ENCODE data around the gene CA9. TPM values are rescaled to one million over a fixed set of nuclear protein-coding genes. Genes with fewer than 3 reads are reported as not detected.
"Not testable (repeated sequence)": the region's sequence is repeated elsewhere in the genome, so short reads cannot be mapped to it uniquely, and the experiment has no call there.

The CA9 gene
- total and polyA plus RNA-seq, 7 experiments from 2014 or later, result 0.36 TPM; not detected in 6

DNA sequence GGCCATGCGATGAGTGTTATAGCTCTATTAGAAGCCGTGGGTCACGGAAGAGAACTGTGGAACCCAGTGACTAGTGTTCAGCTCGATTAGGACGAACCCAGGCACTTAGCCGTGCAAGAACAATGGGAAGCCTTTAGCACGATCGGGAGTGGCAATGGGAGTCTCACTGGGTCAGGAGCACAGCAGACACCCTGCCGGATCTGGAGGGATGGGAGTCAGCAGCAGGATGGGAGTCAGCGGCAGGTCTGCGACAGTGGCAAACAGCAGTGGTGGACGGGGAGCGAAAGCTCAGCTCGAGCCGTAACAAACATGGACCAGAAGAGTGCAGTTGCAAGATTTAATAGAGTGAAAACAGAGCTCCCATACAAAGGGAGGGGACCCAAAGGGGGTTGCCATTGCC, 33.3 kb upstream of the CA9 start:
- H3K9me3 ChIP-seq (ENCODE audit: control insufficient read depth in 2 of 3, low read length in 3 of 3); H3K27me3 Mint-ChIP-seq; H3K27me3 ChIP-seq (ENCODE audit: control insufficient read depth in 2 of 2, insufficient read depth in 2 of 2, low read length in 2 of 2); H3K9me3 Mint-ChIP-seq; intact Hi-C loops (cut with micrococcal nuclease); ATAC-seq; DNase-seq; H3K27ac ChIP-seq (ENCODE audit: low read depth, low read length); H3K4me3 ChIP-seq (ENCODE audit: low read length); H3K36me3 ChIP-seq (ENCODE audit: control insufficient read depth in 2 of 3, insufficient read depth in 3 of 3, low read length in 3 of 3): not testable (repeated sequence)
- Mint-ChIP-seq H3K27ac (peak overlapping the region in 3 of 9 donors; percentile 51 to 65 (median 56)), H3K4me3 (peak overlapping the region in 2 of 10 donors; percentile 19 to 29), H3K36me3 (peaks cover 3 to 40% (median 5%) of the 10 kb centered on the region in 5 donors), H3K4me1 (peaks cover 51 to 84% (median 73%) of the 10 kb centered on the region in 7 donors)
- CTCF ChIA-PET, result interaction anchor here (1.4 to 1.6 kb wide), 2 partner anchors 24 to 29 kb away, joined by 5 to 6 read pairs; no protein-coding TSS in a partner anchor
- H3K4me1 ChIP-seq (ENCODE audit: control insufficient read depth in 2 of 2, insufficient read depth in 2 of 2, low read length in 2 of 2), result peaks cover 22 to 46% of the 10 kb centered on the region in 2 donors
- POLR2A ChIA-PET, result interaction anchor here (1.1 to 2.5 kb wide), 4 partner anchors 10 to 36 kb away, joined by 3 to 14 read pairs (median 5); partner anchors contain the start of genes CCDC107, RMRP and SIT1

DNA sequence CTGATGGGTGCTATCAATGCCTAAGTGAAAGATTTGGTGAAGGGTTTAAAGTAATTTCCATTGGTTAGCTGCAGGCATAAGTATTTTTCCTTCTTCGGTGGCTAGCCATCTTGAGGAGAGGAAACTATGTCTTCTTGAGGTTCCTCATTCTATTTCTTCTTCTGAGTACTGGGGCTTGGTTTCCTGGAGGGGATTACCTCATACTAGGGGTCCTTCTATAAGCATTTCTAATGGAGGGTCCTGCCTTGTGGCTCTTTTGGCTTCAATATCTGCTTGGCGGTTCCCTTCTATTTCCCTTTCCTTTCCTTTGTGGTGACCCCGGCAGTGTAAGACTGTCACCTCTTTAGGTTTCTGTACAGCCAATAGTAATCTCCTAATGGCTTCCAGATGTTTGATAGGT, 32.2 kb upstream of the CA9 start:
- DNase-seq; H3K27ac ChIP-seq (ENCODE audit: low read depth, low read length); H3K36me3 ChIP-seq (ENCODE audit: control insufficient read depth in 2 of 3, insufficient read depth in 3 of 3, low read length in 3 of 3); POLR2A ChIA-PET; intact Hi-C loops (cut with micrococcal nuclease); ATAC-seq; H3K9me3 Mint-ChIP-seq; H3K27me3 Mint-ChIP-seq; H3K9me3 ChIP-seq (ENCODE audit: control insufficient read depth in 2 of 3, low read length in 3 of 3); CTCF ChIA-PET; H3K27me3 ChIP-seq (ENCODE audit: control insufficient read depth in 2 of 2, insufficient read depth in 2 of 2, low read length in 2 of 2); H3K4me3 ChIP-seq (ENCODE audit: low read length): not testable (repeated sequence)
- Mint-ChIP-seq H3K4me3 (peak overlapping the region in 3 of 10 donors; percentile 6 to 23 (median 22)), H3K27ac (peak overlapping the region in 3 of 9 donors; percentile 62 to 67 (median 65)), H3K36me3 (peaks cover 3 to 43% (median 5%) of the 10 kb centered on the region in 5 donors), H3K4me1 (peaks cover 47 to 82% (median 68%) of the 10 kb centered on the region in 7 donors)
- peaks cover 20 to 38% of the 10 kb centered on the region in 2 donors for H3K4me1 ChIP-seq (ENCODE audit: control insufficient read depth in 2 of 2, insufficient read depth in 2 of 2, low read length in 2 of 2)

DNA sequence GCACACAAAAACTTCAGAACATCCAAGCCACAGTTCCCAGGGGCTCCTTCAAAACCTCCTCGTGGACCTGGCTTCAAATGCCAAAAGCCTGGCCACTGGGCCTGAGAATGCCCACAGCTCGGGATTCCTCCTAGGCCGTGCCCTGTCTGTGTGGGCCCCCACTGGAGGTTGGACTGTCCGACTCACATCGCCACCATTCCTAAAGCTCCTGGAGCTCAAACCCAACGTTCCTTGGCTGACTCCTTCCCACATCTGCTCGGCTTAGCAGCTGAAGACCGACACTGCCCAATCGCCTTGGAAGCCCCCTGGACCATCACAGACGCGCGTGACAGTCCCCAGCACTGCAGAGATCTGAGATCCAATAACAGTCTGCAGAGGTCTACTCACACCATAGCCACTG, 30.7 kb upstream of the CA9 start:
- ChIA-PET CTCF (interaction anchor here (1.2 kb wide), 1 partner anchor 89 kb away, joined by 3 read pairs; the partner anchor contains the start of gene CREB3), POLR2A (interaction anchor here (1.0 to 10.8 kb wide), 6 partner anchors 14 to 86 kb away, joined by 3 to 264 read pairs (median 4); partner anchors contain the start of genes ARHGEF39, CCDC107, CD72 and RMRP)
- H3K36me3 Mint-ChIP-seq, result peaks cover 3 to 45% (median 5%) of the 10 kb centered on the region in 5 donors
- no peak overlapping the region for H3K4me3 Mint-ChIP-seq
- H3K36me3 ChIP-seq (ENCODE audit: control insufficient read depth in 2 of 3, insufficient read depth in 3 of 3, low read length in 3 of 3), result no peaks in the 10 kb centered on the region
- H3K27ac ChIP-seq (ENCODE audit: low read depth, low read length), result peak overlapping the region; percentile 32
- H3K4me3 ChIP-seq (ENCODE audit: low read length), result no peak overlapping the region
- H3K4me1 ChIP-seq (ENCODE audit: control insufficient read depth in 2 of 2, insufficient read depth in 2 of 2, low read length in 2 of 2), result peaks cover 28 to 43% of the 10 kb centered on the region in 2 donors
- H3K4me1 Mint-ChIP-seq, result peaks cover 42 to 81% (median 61%) of the 10 kb centered on the region in 7 donors
- H3K27me3 Mint-ChIP-seq, result no peaks in the 10 kb centered on the region
- peaks cover 0 to 7% (median 0%) of the 10 kb centered on the region in 11 donors for H3K9me3 Mint-ChIP-seq
- H3K9me3 ChIP-seq (ENCODE audit: control insufficient read depth in 2 of 3, low read length in 3 of 3), result no peaks in the 10 kb centered on the region
- H3K27ac Mint-ChIP-seq, result peak overlapping the region in 6 of 9 donors; percentile 45 to 72 (median 56)
- no peak for ATAC-seq
- intact Hi-C loops (cut with micrococcal nuclease), result no loop called here
- DNase-seq, result no peak
- no peaks in the 10 kb centered on the region for H3K27me3 ChIP-seq (ENCODE audit: control insufficient read depth in 2 of 2, insufficient read depth in 2 of 2, low read length in 2 of 2)

DNA sequence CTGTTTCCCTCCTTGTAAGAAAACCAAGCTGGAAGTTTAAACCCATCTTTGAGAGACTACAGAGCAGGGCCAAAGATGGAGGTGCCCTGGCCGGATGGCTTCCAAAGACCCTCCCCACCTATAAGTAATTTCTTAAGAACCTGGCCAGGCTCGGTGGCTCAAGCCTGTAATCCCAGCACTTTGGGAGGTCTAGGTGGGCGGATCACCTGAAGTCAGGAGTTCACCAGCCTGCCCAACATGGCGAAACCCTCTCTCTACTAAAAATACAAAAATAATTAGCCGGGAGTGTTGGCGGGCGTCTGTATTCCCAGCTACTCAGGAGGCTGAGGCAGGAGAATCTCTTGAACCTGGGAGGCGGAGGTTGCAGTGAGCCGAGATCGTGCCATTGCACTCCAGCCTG, 28.0 kb upstream of the CA9 start:
- peaks cover 36 to 41% of the 10 kb centered on the region in 2 donors for H3K4me1 ChIP-seq (ENCODE audit: control insufficient read depth in 2 of 2, insufficient read depth in 2 of 2, low read length in 2 of 2)
- POLR2A ChIA-PET, result interaction anchor here (0.6 to 10.8 kb wide), 18 partner anchors 8 to 1652 kb away, joined by 3 to 264 read pairs (median 6); partner anchors contain the start of genes ARHGEF39, CCDC107, CD72 and CREB3
- H3K4me1 Mint-ChIP-seq, result peaks cover 34 to 70% (median 48%) of the 10 kb centered on the region in 7 donors
- H3K36me3 Mint-ChIP-seq, result peaks cover 0 to 49% (median 3%) of the 10 kb centered on the region in 5 donors
- H3K27me3 Mint-ChIP-seq; DNase-seq; H3K27me3 ChIP-seq (ENCODE audit: control insufficient read depth in 2 of 2, insufficient read depth in 2 of 2, low read length in 2 of 2); H3K9me3 ChIP-seq (ENCODE audit: control insufficient read depth in 2 of 3, low read length in 3 of 3); ATAC-seq; H3K36me3 ChIP-seq (ENCODE audit: control insufficient read depth in 2 of 3, insufficient read depth in 3 of 3, low read length in 3 of 3); H3K9me3 Mint-ChIP-seq: not testable (repeated sequence)
- peak overlapping the region; percentile 83 for H3K27ac ChIP-seq (ENCODE audit: low read depth, low read length)
- H3K4me3 Mint-ChIP-seq, result peak overlapping the region; percentile 90 to 100 (median 96)
- H3K4me3 ChIP-seq (ENCODE audit: low read length), result peak overlapping the region; percentile 90
- peak overlapping the region; percentile 86 to 99 (median 96) for H3K27ac Mint-ChIP-seq
- intact Hi-C loops (cut with micrococcal nuclease), result loop anchor here (1.0 to 5.0 kb wide), 15 partner anchors 7 to 573 kb away; partner anchors contain the start of genes CREB3 (in 2 of the 2), HINT2 (in 2 of the 2), TLN1 (in 2 of the 2) and ARHGEF39 (in 1 of the 2)
- CTCF ChIA-PET, result interaction anchor here (0.7 to 9.4 kb wide), 13 partner anchors 13 to 150 kb away, joined by 3 to 118 read pairs (median 6); partner anchors contain the start of genes ARHGEF39, CA9, CCDC107 and CD72

DNA sequence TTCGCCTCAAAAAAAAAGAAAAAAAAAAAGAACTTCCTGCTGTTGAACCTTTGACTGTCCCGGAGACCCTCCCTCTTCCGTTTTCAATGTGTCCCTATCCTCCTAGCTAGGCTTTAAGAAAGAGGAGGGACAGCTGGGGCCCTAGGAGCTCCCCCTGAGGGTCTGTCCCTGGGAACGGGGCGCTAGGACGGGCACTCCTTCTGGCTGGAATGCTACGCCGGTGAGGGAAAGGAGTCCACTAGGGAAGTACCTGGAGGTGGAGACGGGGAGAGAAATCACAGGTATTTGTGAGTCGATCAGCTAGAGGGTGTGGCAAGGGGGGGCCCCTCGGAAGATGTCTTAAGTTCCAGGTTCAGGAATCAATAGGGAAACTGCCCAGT, 27.6 kb upstream of the CA9 start:
- intact Hi-C loops (cut with micrococcal nuclease), result loop anchor here (1.0 to 5.0 kb wide), 15 partner anchors 8 to 574 kb away; partner anchors contain the start of genes CREB3 (in 2 of the 2), HINT2 (in 2 of the 2), TLN1 (in 2 of the 2) and ARHGEF39 (in 1 of the 2)
- POLR2A ChIA-PET, result interaction anchor here (0.6 to 10.8 kb wide), 18 partner anchors 8 to 1652 kb away, joined by 3 to 264 read pairs (median 6); partner anchors contain the start of genes ARHGEF39, CCDC107, CD72 and CREB3
- peaks cover 35 to 70% (median 46%) of the 10 kb centered on the region in 7 donors for H3K4me1 Mint-ChIP-seq
- CTCF ChIA-PET, result interaction anchor here (0.7 to 9.4 kb wide), 13 partner anchors 13 to 151 kb away, joined by 3 to 118 read pairs (median 4); partner anchors contain the start of genes ARHGEF39, CA9, CCDC107 and CD72
- H3K36me3 Mint-ChIP-seq, result peaks cover 0 to 45% (median 2%) of the 10 kb centered on the region in 5 donors
- H3K36me3 ChIP-seq (ENCODE audit: control insufficient read depth in 2 of 3, insufficient read depth in 3 of 3, low read length in 3 of 3), result no peaks in the 10 kb centered on the region
- peaks cover 0 to 2% (median 0%) of the 10 kb centered on the region in 11 donors for H3K9me3 Mint-ChIP-seq
- peak overlapping the region; percentile 90 for H3K4me3 ChIP-seq (ENCODE audit: low read length)
- H3K27ac ChIP-seq (ENCODE audit: low read depth, low read length), result peak overlapping the region; percentile 83
- H3K27me3 Mint-ChIP-seq, result no peaks in the 10 kb centered on the region
- peak overlapping the region; percentile 90 to 100 (median 96) for H3K4me3 Mint-ChIP-seq
- peak in 5 of 9 donors; percentile 33 to 47 (median 45) for DNase-seq
- no peak for ATAC-seq
- no peaks in the 10 kb centered on the region for H3K9me3 ChIP-seq (ENCODE audit: control insufficient read depth in 2 of 3, low read length in 3 of 3)
- peaks cover 39 to 45% of the 10 kb centered on the region in 2 donors for H3K4me1 ChIP-seq (ENCODE audit: control insufficient read depth in 2 of 2, insufficient read depth in 2 of 2, low read length in 2 of 2)
- H3K27ac Mint-ChIP-seq, result peak overlapping the region; percentile 86 to 99 (median 96)
- no peaks in the 10 kb centered on the region for H3K27me3 ChIP-seq (ENCODE audit: control insufficient read depth in 2 of 2, insufficient read depth in 2 of 2, low read length in 2 of 2)

DNA sequence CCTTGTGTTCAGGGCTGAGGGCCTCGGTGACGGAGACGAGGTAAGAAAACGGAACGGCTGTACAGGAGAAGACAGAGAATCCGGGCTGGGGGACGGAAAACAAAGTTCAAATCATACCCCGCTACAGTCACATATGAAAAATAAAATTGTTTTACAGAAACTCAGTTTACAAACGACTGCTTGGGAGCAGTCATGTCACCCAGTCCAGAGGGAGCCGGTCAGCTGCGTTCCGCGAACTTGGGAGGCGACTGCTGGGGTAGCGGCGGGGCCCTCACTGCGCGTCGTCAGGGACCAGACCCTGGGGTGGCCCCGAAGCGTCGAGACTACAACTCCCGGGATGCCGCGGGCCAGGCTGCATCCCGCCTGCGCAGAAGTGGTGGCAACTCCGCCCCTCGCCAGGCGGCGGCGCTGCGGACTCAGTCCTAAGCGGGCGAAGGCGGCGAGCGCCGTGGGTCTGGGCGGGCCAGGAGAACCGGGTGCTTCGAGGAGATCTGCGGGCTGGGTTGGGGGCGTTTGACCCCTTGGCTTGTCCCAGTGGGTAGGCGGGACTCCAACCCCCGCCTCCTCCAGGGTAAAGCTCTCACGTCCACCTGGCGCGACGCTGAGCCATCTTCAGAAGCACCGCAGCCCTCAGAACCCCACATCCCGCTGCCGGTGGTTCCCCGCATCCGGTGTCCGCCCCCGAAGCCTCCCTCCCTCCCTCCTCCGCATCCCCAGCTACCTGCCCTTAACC, 27.0 kb upstream of the CA9 start:
- Mint-ChIP-seq H3K4me3 (peak overlapping the region; percentile 90 to 100 (median 96)), H3K4me1 (peaks cover 40 to 70% (median 46%) of the 10 kb centered on the region in 7 donors)
- POLR2A ChIA-PET, result interaction anchor here (0.6 to 10.8 kb wide), 29 partner anchors 8 to 1315 kb away, joined by 3 to 264 read pairs (median 5); partner anchors contain the start of genes ARHGEF39, CCDC107, CD72 and CREB3

More for the DNA sequence above, 27.0 kb upstream of the CA9 start:
- no peaks in the 10 kb centered on the region for H3K27me3 ChIP-seq (ENCODE audit: control insufficient read depth in 2 of 2, insufficient read depth in 2 of 2, low read length in 2 of 2)
- intact Hi-C loops (cut with micrococcal nuclease), result loop anchor here (1.0 to 5.0 kb wide), 15 partner anchors 8 to 574 kb away; partner anchors contain the start of genes CREB3 (in 2 of the 2), GBA2 (in 2 of the 2), HINT2 (in 2 of the 2) and RGP1 (in 2 of the 2)
- H3K27ac ChIP-seq (ENCODE audit: low read depth, low read length), result peak overlapping the region; percentile 83
- ATAC-seq (peak; percentile 95), DNase-seq (peak; percentile 87 to 96 (median 93))
- H3K9me3 ChIP-seq (ENCODE audit: control insufficient read depth in 2 of 3, low read length in 3 of 3), result no peaks in the 10 kb centered on the region
- Mint-ChIP-seq H3K27me3 (no peaks in the 10 kb centered on the region), H3K27ac (peak overlapping the region; percentile 86 to 99 (median 96)), H3K9me3 (peaks cover 0 to 2% (median 0%) of the 10 kb centered on the region in 11 donors), H3K36me3 (peaks cover 0 to 40% (median 0%) of the 10 kb centered on the region in 5 donors)
- H3K36me3 ChIP-seq (ENCODE audit: control insufficient read depth in 2 of 3, insufficient read depth in 3 of 3, low read length in 3 of 3), result no peaks in the 10 kb centered on the region
- peaks cover 44 to 51% of the 10 kb centered on the region in 2 donors for H3K4me1 ChIP-seq (ENCODE audit: control insufficient read depth in 2 of 2, insufficient read depth in 2 of 2, low read length in 2 of 2)
- CTCF ChIA-PET, result interaction anchor here (0.7 to 9.4 kb wide), 20 partner anchors 12 to 151 kb away, joined by 3 to 118 read pairs (median 4); partner anchors contain the start of genes ARHGEF39, CCDC107, CD72 and CREB3
- H3K4me3 ChIP-seq (ENCODE audit: low read length), result peak overlapping the region; percentile 90

Data from naive thymus-derived CD4-positive, alpha-beta T cell (primary cell).